Fibroblast of skin of right biceps (primary cell): ENCODE data around the gene REC114.
"Not testable (repeated sequence)": the region's sequence is repeated elsewhere in the genome, so short reads cannot be mapped to it uniquely, and the experiment has no call there.

Experiments used
- DNase-seq: peaks from one replicate; pipeline ENCODE4 v3.0.0-alpha.2; 2013

The REC114 gene

DNA sequence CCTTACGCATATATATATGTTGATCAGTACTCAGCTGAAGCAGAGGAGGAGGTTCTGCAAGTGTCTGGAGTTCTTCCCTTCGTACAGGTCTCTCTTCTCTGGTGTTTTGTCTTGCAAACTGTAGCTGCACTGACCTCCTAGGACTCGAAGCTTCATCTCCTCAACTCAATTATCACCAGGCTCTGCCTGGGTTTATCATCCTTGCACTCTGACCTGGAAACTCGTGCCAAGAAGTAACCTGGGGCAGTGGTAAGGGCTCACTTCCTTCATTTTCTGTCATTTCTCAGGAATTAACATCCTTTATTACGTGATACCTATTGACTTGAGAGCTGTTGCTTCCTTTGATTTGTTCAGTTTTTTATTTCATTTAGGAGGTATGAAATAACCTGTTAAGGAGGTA lies 14.4 kb downstream of the REC114 start:
- no peak for DNase-seq

DNA sequence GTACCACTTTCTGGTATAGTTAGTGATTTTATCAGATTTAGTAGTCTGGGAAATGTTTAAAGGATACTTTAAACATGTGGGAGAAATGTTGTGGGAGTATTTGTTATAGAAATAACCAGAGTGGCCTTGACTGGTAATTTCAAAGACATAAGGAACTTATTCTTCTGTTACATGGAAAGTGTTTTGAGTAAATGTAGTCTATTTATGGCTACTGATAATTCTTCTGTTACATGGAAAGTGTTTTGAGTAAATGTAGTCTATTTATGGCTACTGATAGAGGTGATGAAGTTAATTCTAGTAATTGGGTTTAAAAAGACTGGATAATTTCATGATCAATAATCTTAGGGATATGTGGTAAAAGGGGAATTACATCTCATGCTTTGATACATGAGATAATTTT lies 17.7 kb downstream of the REC114 start:
- DNase-seq: no peak

DNA sequence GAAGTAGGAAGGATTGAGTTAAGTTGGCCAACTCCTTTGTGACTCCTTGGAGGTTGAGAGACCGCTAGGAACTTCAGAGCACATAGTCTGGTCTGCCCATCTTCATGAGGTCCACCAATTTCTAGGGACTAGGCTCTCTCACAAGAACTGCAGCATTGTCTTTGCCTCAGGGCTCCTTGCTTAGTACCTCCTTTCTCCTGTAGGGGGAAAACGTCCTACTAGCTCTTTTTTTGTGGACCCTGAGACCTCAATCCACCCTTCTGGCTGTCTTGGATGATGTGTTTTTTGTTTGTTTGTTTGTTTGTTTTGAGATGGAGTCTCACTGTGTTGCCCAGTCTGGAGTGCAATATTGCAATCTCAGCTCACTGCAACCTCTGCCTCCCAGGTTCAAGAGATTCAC lies 21.6 kb downstream of the REC114 start:
- DNase-seq: no peak

DNA sequence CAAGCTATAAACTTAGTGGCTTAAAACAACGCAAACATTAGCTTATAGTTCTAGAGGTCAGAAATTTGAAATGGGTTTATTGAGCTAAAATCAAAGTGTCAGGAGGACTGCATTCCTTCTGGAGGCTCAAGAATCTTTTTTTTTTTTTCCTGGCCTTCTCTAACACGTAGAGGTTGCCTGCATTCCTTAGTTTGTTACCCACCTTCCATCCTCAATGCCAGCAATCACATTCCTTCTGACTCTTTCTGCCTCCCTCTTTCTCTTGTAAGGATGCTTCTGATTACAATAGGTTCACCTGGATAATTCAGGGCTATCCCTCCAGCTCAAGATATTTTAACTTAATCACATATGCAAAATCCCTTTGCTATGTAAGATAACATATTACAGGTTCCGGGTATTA lies 24.8 kb downstream of the REC114 start:
- DNase-seq: no peak

DNA sequence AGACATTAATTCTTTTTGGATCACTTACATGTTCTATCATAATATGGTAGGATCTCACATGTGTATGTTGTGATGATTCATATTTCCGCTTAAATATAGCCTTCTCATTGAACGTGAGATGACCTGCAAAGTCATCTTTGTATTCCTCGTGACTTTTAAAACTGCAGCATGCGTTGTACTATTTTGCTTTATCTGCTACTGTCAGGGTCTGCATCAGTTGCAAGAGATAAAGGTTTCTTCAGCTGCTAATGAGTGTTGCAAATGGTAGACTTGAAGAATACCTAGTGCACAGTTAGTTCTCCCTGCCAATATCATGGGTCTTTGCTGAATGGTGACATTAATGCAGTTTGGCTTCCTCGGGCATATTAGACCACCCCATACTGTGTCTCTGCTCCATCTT lies 31.8 kb downstream of the REC114 start:
- no peak for DNase-seq

DNA sequence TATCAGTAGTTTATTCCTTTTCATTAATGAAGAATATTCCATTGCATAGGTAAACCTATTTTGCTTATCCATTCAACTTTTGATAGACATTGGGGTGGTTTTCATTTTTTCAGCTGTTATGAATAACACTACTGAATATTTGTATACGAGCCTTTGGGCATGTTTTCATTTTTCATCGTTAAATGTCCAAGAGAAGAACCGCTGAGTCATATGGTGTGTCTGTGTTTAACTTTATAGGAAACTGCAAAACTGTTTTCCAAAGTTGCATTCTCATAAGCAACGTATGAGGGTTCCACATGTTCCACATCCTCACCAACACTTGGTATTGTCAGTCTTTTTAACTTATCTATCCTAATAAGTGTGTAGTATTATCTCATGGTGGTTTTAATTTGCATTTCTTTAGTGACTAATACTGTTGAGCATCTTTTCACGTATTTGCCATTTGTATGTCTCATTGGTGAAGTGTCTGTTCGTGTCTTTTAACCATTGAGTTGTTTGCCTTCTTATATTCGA lies 33.8 kb downstream of the REC114 start:
- no peak for DNase-seq

DNA sequence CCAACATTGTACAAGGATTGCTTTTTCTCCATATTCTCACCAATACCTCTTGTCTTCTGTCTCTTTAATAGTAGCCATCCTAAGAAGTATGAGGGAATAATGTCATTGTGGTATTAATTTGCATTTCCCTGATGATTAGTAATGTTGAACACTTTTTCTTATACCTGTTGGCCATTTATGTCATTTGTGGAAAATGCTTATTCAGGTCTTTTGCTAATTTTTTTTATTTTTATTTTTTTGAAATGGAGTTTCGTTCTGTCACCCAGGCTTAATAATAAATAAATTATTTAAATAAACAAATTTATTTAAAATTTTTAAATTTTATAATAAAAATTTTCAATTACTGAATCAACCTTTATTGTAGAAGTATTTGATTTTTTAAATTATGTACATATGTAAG lies 37.1 kb downstream of the REC114 start:
- DNase-seq: no peak

DNA sequence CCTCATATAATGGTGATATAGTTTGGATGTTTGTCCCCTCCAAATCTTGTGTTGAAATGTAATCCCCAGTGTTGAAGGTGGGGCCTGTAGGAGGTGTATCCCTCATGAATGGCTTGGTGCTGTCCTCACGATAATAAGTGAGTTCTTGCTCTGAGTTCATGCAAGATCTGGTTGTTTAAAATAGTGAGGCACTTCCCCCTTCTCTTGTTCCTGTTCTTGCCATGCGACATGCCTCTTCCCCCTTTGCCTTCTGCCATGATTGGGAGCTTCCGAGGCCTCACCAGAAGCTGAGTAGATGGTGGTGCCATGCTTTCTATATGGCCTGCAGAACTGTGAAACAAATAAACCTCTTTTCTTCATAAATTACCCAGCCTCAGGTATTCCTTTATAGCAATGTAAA lies 39.2 kb downstream of the REC114 start:
- DNase-seq: no peak

DNA sequence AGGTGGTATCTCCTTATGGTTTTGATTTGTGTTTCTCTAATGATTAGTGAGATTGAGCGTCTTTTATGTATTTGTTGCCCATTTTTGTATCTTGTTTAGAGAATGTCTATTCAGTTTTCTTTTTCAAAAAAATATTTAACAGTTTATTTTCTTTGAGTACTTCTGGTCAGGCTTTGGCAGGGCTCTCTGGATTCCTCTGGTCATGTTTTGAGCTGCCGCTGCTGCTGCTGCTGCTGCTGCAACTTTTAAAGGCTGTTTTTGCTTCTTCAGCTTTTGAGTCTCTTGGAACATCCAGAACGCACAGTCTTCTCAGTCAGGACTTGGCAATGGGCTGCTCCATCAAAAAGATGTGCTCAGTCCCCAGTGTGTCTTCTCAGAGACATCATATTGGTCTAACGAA lies 40.1 kb downstream of the REC114 start:
- DNase-seq: no peak

DNA sequence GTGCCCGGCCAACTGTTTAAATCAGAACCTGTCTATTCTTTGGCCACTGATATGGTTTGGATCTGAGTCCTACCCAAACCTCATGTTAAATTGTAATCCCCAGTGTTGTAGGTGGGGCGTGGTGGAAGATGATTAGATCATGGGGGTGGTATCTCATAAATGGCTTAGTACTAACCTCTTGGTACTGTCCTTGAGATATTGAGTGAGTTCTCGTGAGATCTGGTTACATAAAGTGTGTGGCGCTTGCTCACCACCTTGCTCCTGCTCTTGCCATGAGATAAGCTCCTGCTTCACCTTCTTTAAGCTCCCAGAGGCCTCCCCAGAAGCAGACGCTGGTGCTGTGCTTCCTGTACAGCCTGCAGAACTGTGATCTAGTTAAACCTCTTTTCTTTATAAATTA lies 42.4 kb downstream of the REC114 start:
- DNase-seq: no peak

DNA sequence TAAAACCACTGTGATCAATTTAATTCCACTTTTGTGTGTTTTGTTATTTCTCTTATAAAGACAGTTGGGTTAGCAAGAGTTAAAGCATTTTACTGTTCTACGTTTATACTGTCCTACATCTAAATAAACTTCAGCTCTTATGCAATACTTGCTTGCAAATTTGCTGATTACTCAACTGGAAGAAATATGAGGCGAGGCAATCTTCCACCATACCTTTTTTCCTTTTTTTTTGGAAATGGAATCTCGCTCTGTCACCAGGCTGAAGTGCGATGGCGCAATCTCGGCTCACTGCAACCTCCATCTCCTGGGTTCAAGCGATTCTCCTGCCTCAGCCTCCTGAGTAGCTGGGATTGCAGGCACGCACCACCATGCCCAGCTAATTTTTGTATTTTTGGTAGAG lies 42.9 kb downstream of the REC114 start:
- not testable (repeated sequence) for DNase-seq

DNA sequence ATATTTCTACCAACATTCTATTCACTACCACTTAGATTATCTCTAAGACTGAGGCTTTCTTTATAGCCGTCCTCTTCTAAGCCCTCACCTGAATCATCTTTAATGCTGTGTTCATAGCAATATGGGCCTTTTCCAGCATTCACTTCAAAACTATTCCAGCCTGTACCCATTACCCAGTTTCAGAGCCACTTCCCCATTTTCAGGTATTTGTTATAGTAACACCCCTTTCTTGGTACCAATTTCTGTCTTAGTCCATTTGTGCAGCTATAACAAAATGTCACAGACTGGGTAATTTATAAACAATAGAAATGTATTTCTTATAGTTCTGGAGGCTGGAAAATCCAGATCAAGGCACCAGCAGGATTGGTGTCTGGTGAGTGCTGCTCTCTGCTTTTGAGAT lies 45.7 kb downstream of the REC114 start:
- no peak for DNase-seq

DNA sequence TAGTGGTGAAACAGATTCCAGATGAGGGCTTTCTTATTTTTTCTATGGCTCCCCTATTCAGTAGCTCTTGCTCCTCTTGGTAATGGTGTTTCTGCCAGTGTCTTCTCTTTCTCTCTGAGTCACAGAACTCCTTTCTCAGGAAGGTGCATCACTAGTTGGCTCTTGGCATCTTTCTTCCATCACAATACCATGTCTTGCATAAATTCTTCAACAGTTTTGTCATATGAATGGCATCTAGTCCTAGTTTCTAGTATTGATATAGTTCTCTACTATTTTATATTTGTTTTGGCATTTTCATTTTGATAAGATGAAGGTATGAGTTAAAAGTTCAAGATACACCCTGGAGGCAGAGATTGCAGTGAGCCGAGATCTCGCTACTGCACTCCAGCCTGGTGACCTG lies 51.0 kb downstream of the REC114 start:
- no peak for DNase-seq

DNA sequence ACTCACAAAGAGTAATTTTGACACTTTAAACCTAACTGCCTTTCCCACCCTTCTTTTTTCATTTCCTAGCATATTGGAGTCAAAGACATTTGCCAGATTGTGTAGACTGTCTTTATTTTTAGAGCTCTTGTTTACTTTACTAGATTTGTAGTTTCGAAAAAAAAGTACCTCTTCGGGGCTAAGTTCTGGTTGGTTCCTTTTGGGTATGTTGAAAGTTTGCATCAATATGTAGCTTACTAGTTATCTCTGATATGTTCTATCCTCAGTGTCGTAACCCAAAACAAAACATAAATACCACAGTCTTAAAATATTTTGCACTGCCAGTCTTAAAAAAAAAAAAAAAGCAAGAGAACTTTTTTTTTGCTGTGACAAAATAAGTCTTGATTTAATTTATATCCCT lies 52.2 kb downstream of the REC114 start:
- no peak for DNase-seq

DNA sequence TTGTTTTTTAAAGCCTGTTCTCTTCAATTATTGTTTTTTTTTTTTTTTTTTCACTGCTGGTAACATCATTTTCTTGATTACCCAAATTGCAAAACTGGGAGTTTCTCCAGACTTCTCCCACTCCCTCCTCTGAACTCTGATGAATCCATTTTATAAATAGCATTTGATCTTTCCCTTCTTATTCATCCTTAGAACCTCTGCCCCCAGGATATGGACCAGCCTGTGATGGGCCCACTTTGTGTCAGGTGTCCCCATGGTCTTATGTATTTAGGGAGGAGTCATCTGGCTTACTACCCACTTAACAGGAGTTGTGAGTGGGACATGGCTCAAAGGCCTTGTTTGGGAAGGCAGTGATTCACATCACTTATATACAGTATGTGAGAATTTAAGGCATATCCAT lies 57.7 kb downstream of the REC114 start:
- no peak for DNase-seq

DNA sequence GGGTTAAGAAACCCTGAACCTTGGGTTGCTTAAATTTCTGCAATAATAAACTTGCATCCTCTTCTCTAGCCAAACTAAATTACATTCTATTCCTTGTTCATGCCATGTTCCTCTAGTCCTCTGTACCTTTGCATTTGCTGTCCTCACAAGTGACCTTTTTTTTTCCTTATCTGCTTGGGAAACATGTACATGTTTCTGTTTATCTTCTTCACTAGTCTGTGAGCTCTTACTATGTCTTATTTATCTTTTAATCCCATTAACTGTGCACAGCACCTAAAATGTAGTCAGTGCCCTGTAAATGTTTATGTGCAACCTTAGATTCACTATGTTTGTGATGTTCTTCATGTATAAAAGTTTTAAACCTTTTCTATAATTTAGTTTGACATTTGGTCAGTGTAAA lies 61.9 kb downstream of the REC114 start:
- DNase-seq: no peak

DNA sequence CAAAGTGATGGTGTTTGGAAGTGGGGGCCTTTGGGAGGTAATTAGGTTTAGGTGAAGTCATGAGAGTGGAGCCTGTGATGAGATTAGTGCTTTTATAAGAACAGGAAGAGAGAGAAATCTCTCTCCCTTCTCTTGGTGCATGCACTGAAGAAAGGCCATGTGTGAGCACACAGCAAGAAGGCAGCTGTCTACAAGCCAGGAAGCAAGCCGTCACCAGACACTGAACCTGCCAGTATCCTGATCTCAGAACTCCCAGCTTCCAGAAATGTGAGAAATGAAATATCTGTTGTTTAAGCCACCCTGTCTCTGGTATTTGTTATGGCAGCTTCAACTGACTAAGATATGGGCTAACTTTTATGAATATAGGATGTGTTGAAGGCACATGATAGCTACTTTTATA lies 72.6 kb downstream of the REC114 start:
- no peak for DNase-seq

DNA sequence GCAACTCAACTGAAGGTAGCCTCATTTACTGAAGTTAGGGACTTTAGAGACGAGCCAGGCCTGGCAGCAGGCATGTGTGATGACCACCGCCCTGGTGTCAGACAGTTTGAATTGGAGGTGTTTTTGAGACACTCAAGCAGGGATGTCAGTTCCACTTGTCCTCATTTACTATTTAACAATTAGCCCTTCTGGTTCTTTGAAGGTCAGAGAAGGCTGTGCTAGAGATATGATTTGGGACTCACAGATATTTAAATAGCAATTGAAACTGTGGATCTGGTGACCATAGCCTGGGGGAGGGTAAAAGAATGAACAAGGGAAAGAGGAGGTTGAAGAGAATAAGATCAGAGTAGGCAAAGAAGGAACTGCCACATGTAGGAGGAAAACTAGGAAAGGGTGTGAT lies 74.6 kb downstream of the REC114 start:
- DNase-seq: no peak

DNA sequence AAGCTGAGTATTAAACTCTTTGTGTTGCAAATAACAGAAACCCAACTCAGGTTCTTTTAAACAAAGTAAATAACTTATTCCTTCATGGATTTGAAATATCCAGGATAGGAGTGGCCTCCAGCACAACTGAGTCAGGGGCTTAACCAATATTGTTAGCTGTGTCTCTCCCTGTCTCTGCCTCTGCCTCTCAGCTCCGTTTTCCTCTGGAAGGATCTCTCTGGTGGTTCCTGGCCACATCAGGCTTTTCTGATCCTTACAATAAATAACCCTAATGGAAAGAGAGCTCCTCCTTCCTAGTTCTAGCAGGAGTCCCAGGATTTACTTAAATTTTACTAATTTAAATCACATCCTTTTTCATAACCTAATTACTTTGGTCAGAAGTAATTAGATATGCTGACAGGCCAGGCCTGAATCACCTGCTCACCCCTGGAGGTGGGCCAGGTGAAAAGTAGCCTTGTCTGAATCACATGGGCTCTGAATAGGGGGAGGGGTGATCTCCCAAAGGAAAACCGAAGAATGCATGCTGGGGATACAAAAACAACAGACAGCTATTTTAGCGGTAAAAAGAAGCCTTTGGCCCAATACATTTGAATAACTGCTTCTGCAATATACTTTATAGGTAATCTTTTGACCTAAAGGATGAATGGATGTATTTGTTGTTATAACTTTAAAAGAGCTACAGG lies 75.4 kb downstream of the REC114 start:
- DNase-seq: peak; percentile 2

DNA sequence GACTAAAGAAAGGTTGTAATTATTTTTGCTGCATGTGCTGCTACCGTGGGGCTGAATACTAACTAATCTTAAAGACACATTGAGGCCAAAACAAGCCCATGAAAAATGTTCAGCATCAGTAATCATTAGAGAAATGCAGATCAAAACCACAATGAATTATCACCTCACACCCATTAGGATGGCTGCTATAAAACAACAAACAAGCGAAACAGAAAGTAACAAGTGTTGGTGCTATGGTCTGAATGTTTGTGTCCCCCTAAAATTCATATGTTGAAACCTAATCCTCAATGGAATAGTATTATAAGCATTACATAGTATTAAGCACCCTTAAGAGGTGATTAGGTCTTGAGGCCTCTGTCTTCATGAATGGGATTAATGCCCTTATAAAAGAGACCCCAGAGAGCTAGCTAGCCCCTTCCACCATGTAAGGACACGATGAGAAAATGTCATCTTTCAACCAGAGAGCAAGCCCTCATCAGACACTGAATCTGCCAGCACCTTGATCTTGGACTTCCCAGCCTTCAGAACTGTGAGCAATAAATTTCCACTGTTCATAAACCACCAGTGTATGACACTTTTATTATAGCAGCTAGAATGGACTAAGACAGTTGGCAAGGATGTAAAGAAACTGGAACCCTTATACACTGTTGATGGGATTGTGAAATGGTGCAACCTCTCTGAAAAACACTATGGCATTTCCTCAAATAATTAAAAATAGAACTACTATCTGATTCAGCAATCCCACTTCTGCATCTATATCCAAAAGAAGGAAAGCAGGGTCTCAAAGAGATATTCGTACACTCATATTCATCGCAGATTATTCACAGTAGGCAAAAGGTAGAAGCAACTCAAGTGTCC lies 76.1 kb downstream of the REC114 start:
- DNase-seq: peak; percentile 0

DNA sequence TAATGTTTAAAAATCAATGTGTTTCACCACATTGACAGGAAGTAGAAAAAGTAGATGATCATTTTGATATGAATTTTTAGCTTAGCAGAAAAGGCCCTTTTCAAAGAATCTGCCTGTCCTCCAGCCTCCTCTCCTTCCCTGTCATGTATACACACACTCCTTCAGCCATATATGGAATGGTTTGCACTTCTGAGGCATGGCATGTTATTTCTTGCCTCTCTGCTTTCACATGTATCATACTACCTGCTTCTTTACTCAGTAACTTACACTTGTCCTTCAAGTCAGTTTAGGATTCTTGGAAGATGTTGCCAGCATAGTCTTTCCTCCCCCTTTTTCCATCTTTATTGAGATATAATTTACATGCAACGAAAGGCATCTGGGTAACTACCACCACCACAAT lies 79.0 kb downstream of the REC114 start:
- DNase-seq: no peak

DNA sequence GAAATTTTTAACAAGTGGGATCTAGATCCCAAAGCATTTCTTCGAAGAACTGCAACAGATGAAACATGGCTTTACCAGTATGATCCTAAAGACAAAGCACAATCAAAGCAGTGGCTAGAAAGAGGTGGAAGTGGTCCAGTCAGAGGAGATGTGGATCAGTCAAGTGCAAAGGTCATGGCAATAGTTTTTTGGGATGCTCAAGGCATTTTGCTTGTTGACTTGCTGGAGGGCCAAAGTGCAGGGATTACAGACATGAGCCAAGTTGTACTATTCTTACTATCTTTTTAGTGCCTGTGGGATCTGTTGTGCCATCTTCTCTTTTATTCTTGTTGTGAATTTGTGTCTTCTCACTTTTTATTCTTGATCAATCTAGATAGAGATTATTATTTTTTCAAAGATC lies 82.0 kb downstream of the REC114 start:
- no peak for DNase-seq

DNA sequence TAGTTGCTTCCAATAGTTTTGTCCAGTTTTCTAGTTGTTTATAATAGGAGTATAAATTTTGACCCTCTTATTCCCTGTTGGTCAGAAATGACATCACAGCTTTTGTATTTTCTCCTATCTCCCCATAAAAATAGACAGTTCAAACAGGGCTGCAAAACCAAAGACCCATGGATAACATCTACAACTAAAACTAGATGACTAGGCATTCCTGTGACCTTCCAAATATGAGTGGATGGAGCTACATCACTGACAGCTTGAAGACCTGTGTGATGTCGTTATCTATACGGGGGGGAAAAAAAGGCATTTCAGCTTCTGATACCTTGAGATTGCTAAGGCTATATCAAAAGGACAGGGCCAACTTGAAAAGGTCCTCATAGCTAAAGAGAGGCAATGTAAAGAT lies 84.6 kb downstream of the REC114 start:
- no peak for DNase-seq

DNA sequence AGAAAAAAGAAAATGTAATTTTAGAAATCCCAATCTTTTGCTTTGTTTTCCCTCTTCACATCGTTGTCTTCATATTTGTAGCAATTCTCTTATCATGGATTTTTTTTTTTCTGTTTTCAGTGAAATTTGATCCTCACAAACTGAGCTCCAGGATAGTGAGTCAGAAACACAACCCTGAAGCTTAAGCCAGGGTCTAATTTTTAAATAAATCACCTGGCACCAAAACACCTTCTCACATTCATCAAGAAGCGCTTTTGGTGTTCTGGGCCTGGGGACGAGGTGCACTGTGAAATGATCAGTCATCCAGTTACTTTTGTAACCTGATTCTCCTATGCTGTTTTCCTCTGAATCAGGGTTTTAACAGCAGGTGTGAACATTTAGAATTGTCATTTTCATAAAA lies 87.7 kb downstream of the REC114 start:
- DNase-seq: no peak

DNA sequence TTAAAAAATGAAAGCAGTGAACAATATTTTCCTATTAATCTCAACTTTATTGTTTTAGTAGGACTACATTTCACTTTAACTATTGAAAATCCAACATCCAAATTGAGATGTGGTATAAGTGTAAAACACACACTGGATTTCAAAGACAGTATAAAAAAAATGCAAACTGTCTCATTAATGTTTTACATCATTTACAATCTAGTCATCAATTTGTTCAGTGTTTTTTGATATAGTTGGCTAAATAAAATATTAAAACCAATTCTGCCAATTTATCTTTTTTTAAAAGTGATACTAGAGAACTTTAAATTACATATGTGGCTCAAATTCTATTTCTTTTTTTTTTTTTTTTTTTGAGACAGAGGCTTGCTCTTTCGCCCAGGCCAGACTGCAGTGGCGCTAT lies 95.2 kb downstream of the REC114 start:
- no peak for DNase-seq
